Spleen (tissue), 7 donors: ENCODE data around the gene MCM9.

Experiments used
- POLR2A ChIP-seq, 3 donors: fragments of 450-650 bp; IDR thresholded peaks; one replicate each; pipeline ENCODE4 v1.5.1; 2017; ENCODE audit warnings: antibody characterized with exemption in 3 of 3, mild to moderate bottlenecking in 1 of 3
- POLR2AphosphoS5 ChIP-seq, 3 donors: sonication (generic); formaldehyde crosslinking; IDR thresholded peaks; one replicate each; pipeline ENCODE4 v1.5.1; 2017; ENCODE audit warnings: antibody characterized with exemption in 3 of 3
- TF ChIP-seq, protein P1 (sequence below), 11 experiments: fragments of 200-600 bp in 7 of 11; fragments of 450-650 bp in 4 of 11; sonication (generic) in 4 of 11; IDR thresholded peaks in 8 of 11; conservative IDR thresholded peaks in 3 of 11; 1 replicate in 7 of 11; 2 replicates in 4 of 11; pipeline versions ENCODE4 v1.4.0 to v1.8.0; 2016 to 2021; ENCODE audit warnings: antibody characterized with exemption in 11 of 11, inconsistent platforms in 4 of 11, mild to moderate bottlenecking in 1 of 11
- donor health status: DM: no; HTN: no; CAD: no; lungs with moderate emphysema.
- donor health status: DM: no; HTN: no; CAD: no.
- donor health status: DM: no; HTN: no; CAD: no.

DNA sequence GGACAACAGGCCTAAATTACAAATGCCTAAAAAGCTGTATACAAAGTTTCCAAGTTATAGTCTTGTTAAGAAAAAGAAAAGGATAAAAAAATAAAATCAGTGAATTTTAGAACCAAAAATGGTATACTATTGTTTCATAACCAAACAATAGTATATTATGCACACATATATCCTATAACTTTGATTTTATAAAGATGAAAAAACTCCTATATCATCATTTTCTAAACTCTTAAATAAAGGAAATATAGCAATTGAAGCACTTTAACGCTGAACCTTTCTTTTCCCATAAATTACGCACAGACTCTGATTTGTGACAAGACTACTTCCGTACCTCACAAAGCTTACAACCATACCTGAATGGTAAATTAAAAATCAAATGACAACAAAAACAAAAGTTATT lies 35.9 kb upstream of the MCM9 start:
- TF ChIP-seq POLR2A (IDR thresholded peaks at IDR 0.05) (no peak), POLR2AphosphoS5 (IDR thresholded peaks at IDR 0.05) (no peak)
- TF ChIP-seq, protein P1, sequence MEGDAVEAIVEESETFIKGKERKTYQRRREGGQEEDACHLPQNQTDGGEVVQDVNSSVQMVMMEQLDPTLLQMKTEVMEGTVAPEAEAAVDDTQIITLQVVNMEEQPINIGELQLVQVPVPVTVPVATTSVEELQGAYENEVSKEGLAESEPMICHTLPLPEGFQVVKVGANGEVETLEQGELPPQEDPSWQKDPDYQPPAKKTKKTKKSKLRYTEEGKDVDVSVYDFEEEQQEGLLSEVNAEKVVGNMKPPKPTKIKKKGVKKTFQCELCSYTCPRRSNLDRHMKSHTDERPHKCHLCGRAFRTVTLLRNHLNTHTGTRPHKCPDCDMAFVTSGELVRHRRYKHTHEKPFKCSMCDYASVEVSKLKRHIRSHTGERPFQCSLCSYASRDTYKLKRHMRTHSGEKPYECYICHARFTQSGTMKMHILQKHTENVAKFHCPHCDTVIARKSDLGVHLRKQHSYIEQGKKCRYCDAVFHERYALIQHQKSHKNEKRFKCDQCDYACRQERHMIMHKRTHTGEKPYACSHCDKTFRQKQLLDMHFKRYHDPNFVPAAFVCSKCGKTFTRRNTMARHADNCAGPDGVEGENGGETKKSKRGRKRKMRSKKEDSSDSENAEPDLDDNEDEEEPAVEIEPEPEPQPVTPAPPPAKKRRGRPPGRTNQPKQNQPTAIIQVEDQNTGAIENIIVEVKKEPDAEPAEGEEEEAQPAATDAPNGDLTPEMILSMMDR (IDR thresholded peaks at IDR 0.05 in 8 of 11, conservative IDR thresholded peaks at IDR 0.05 in 3 of 11): no peak
